DMS79 (cell line): ENCODE data around the gene CDC20.
"Not testable (repeated sequence)": the region's sequence is repeated elsewhere in the genome, so short reads cannot be mapped to it uniquely, and the experiment has no call there.

Experiments
- DNase-seq: peaks from one replicate; lab custom pipeline; 2025; lab: John Stamatoyannopoulos, UW

CDC20 gene

DNA sequence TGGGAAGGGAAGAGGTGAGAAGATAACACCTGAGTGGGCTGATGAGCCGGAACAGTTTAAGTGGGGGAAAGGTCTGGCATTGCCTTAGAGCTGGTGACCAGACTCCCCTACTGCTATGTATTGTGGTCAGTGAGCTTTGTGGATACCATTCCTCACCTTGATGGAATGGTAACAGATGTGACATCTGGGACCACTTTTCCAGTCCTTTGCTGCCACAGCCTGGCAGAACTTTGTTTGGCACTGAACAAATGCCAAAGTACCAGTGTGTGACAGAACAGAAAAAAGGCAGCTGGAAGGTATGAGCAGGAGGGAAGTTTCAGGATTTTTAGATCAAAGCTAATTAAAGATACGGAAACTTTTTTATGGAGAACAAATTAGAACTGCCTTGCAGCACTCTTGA is 24.7 kb downstream of the CDC20 start:
- peak; percentile 4 for DNase-seq

DNA sequence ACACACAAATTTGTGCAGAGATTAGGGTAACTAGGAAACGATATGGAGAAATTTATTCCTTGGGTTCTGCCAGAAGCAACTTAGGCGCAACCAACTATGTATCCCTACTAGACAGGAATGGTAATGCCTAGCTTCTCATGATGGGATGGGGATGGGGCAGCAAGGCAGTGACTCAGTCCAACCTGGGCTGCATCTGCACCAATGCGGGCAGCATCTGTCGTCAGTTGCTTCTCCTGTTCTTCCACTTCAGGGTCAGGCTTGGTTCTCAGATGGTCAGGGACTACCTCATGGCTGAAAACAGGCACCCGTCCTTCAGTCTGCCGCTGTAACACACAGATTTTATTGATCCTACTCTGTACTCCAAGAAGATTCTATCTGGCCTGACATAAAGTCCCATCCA is 27.9 kb downstream of the CDC20 start:
- DNase-seq: no peak

GRCh38 chr1:43387976-43388599 is 29.3 kb downstream of the CDC20 start:
- DNase-seq: peak; percentile 23

DNA sequence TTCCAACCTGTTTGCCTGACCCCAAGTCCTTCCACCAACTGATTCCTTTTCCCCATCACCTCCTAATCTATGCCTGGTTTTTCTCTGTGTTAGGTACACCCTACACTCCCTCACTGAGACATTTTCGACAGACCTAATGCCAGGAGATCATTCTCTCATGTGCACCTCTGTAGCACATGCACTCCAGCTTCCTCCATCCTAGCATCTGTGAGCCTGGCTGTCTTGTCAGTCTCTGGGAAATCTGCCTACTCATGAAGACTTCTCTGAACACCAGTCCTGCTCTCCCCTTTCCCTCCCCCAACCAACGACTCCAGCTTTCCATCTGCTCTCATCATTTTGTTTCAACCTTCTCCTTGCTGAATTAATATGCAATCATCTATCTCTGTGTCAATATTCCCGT is 29.8 kb downstream of the CDC20 start:
- DNase-seq: no peak

DNA sequence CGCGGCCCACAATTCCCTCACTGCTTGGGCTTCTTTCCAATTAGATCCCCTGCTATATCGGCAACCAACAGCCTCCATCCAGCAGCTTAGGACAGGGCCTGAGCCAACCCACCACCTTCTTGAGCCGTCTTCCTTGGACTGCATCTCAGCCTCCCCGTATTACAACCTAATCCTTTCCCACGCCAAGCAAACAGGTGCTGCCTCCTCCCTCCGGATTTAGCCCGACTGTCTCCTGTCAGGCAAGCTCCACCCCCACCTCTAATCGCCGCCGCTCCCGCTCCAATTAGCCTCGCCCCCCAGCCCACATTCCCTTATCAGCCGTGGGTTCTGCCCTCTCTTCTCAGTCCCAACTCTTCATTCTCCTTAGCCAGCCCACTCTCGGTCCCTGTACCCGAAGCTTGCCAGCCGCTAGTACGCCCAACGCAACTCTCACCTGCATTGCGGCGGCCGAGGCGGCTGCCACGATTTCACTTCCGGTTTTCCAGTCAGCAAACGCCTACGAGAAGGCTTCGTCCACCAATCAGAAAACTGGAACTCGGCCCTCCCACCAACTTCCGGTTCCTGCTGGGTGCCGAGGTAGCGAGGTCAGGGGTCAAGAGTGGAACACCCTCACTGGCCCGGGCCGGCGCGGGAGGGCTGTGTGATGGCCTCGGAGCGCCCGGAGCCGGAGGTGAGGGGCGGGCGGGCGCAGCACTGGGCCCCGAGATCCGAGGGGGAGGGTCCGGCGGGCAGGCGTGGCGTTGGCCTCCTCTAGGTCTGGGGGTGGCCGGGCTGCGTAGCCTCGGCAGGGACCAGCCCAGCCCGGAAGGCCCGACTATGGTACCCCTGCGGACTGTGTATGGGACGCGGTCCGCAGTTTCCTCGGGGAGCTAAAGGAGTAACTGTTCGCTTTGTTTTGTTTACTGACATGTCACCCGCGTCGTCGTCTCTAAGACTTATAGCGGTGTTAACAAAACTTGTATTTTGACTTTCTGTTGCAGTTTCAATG is 30.8 kb downstream of the CDC20 start, which contains the start of the genes MED8 and SZT2:
TSS of gene MED8 (minus strand) at position 475 of the 988 bp plus-strand sequence. CDS start at position 439, 36 bp downstream.
TSS of gene SZT2 (plus strand) at position 574 of the 988 bp plus-strand sequence. CDS start at position 644, 70 bp downstream.
- DNase-seq: peak; percentile 92

DNA sequence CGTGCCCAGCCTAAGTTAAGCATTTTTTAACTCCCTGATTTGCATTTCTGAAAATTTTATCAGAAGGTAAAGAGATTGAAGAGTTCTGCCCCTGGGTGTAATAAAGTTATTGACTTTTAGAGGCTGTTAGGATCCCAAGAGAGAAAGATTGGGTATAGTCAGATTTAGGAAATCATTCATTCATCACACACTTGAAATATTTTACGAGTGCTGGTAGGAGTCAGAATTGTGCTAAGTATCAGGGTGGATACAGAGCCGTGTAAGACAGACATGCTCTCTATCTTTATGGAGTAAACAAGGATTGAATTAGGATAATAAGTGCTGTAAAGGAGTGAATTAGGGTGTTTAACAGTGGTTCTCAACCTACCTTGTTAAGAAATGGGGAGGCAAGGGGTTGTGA is 33.9 kb downstream of the CDC20 start:
- no peak for DNase-seq

- DNase-seq: no peak
Measured at GRCh38 chr1:43395523-43395922, 36.7 kb downstream of the CDC20 start.

DNA sequence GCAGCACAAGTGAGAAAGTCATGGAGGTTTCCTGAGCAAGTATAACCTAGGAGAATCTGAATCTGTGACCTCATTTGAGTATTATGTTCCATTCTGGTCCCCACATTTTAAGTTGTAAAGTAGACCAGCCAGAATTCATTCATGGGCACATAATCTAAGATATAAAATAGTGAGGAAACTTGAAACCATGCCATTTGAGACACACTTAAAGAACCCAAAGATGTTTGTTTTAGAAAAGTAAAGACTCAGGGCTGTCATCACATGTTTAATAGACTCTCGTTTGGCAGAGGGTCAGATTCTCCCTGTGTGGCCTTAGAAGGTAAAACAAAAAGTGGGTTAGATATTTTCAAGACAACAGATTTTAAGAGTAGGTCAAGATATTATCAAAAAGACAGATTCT is 37.3 kb downstream of the CDC20 start:
- peak; percentile 85 for DNase-seq

DNA sequence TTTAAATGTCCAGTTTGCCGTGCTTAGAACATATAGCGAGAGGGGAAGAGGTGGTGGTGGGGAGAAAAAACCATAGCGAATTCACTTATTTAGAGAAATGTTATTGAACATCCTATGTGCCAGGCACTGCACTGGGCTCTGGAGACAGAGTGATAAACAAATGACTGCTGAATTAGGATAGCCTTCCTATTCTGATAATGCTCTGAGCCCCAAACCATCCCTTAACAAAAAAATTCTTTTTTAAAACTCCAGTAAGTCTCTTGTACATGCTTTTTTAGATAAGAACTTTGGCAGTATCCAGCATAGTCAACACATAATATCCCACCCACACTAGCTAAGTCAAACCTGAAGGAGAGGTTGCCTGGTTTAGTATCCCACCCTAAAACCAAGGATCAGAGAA is 39.4 kb downstream of the CDC20 start:
- no peak for DNase-seq

DNA sequence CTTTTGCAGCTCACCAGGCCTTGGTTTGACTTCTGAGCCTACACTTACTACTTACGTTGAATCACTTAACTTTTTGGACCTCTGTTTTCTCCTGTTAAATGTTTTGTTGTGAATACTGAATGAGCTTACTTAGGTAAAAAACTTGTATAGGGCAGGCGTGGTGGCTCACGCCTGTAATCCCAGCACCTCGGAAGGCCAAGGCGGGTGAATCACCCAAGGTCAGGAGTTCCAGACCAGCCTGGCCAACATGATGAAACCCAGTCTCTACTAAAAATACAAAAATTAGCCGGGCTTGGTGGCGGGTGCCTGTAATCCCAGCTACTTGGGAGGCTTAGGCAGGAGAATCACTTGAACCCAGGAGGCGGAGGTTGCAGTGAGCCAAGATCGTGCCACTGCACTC is 41.7 kb downstream of the CDC20 start:
- DNase-seq: not testable (repeated sequence)

DNA sequence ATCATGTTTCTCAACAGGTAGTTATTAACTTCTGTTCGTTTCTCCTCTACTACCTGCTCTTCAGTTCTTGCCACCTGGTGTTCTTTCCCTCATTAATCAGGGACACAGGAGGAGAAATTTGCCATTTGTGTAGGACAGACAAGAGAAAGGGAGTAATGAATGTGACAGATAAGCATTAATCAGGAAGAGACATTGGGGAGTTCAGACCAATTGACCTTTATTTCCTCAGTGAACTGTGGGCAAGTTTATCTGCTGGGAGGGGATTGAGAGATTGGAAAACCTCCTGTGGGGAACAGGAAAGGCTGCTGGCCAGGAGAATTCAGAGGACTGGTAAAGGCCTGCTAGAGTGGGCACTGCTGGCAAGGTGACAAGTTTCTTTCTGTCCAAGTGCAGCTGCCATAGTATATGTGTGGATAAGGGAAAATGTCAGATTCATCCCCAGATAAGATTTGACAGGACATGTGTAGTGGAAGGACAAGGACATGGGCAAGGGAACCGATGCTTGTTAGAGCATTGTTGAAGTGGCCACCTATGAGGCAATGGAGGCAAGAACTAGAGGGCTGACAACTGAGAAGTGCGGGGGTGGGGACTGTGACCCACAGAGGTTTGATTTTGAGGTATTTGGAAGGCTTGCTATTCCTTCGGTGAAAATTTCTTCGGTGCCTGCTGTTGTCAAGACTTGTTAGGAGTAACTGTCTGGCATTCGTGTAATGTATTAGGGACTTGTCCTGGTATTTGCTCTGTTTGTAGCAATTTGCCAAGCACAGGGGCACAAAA is 43.5 kb downstream of the CDC20 start:
- DNase-seq: peak; percentile 17

DNA sequence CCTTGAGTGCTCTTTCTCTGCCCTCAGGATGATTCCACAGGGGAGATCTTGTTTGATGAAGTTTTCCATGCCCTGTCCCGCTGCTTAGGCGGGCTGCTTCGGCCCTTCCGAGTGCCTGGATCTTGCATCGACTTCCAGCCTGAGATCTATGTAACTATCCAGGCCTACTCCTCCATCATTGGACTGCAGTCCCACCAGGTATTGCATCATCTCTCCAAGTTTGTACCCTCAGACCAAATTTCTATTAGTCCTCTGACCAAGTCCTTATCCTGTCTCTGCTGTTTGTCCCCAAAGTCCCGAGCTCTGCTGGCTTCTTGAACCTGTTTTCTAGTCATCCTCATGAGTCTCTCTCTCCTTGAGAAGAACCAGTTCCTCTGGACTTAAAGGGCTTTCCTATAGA is 45.6 kb downstream of the CDC20 start:
- no peak for DNase-seq

GRCh38 chr1:43405219-43405875 is 46.6 kb downstream of the CDC20 start:
- DNase-seq: no peak

GRCh38 chr1:43405876-43406234 is 47.1 kb downstream of the CDC20 start:
- no peak for DNase-seq

DNA sequence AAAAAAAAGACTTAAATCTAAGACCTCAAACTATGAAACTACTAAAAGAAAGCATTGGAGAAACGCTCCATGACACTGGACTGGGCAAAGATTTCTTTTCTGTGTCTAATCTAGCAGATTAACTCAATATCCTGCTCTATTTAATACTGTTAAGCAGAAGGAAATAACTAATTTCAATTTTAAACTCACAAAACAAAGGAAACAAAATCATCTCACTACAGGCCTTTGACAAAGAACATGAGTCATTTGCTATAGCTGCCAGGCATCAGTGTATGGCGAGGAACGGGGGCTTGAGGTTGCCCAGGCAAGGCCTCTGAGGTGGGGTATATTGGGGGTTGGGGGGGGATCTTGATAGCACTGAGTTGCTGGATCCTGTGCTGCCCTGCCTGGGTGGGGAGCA is 51.8 kb downstream of the CDC20 start:
- DNase-seq: no peak
